H9 (cell line): ENCODE results near the gene GLI2. TPM values are rescaled to one million over a fixed set of nuclear protein-coding genes. Genes with fewer than 3 reads are reported as not detected.

Experiments used
- DNase-seq: peaks from one replicate; pipeline ENCODE4 v3.0.0-alpha.2; 2017
- H2AFZ ChIP-seq: one replicate; pipeline ENCODE4 v1.6.1; 2013; ENCODE audit warnings: mild to moderate bottlenecking, low read length, control low read depth, moderate library complexity
- H2AK5ac ChIP-seq: 2 replicates; pipeline ENCODE4 v1.6.1; 2013; ENCODE audit warnings: low read length, control low read depth, mixed read lengths; ENCODE audit not compliant: insufficient read length
- H2BK120ac ChIP-seq: one replicate; pipeline ENCODE4 v1.6.1; 2013; ENCODE audit warnings: low read depth, mild to moderate bottlenecking, low read length, control low read depth, inconsistent platforms; ENCODE audit not compliant: poor library complexity, severe bottlenecking
- H2BK12ac ChIP-seq: 2 replicates; pipeline ENCODE4 v1.6.1; 2013; ENCODE audit warnings: low read length, control low read depth, mixed read lengths, low read depth; ENCODE audit not compliant: insufficient read length
- H2BK15ac ChIP-seq: 2 replicates; pipeline ENCODE4 v1.6.1; 2013; ENCODE audit warnings: low read depth, low read length, control low read depth
- H2BK20ac ChIP-seq: one replicate; pipeline ENCODE4 v1.6.1; 2013; ENCODE audit warnings: low read depth, mild to moderate bottlenecking, low read length, control low read depth, inconsistent platforms; ENCODE audit not compliant: poor library complexity, severe bottlenecking
- H2BK5ac ChIP-seq: 2 replicates; pipeline ENCODE4 v1.6.1; 2013; ENCODE audit warnings: low read length, control low read depth, mixed read lengths; ENCODE audit not compliant: insufficient read length
- H3K14ac ChIP-seq: 2 replicates; pipeline ENCODE4 v1.6.1; 2013; ENCODE audit warnings: low read length, control low read depth; ENCODE audit not compliant: insufficient read depth
- H3K18ac ChIP-seq: 2 replicates; pipeline ENCODE4 v1.6.1; 2013; ENCODE audit warnings: low read depth, mild to moderate bottlenecking, mixed read lengths, low read length, control low read depth; ENCODE audit not compliant: insufficient read length
- H3K23ac ChIP-seq: 2 replicates; pipeline ENCODE4 v1.6.1; 2013; ENCODE audit warnings: low read length, control low read depth, mixed read lengths, low read depth; ENCODE audit not compliant: insufficient read length
- H3K23me2 ChIP-seq: 2 replicates; pipeline ENCODE4 v1.6.1; 2013; ENCODE audit warnings: low read depth, mild to moderate bottlenecking, mixed read lengths, low read length, control low read depth; ENCODE audit not compliant: insufficient read length, poor library complexity, severe bottlenecking
- H3K27ac ChIP-seq: 2 replicates; pipeline ENCODE4 v1.5.1; 2013; ENCODE audit warnings: low read length, control low read depth, mixed read lengths, low read depth; ENCODE audit not compliant: insufficient read length
- H3K27me3 ChIP-seq: 2 replicates; pipeline ENCODE4 v1.6.1; 2013; ENCODE audit warnings: low read length, control low read depth, inconsistent platforms; ENCODE audit not compliant: insufficient read depth
- H3K4ac ChIP-seq: 2 replicates; pipeline ENCODE4 v1.6.1; 2013; ENCODE audit warnings: low read depth, mild to moderate bottlenecking, control low read depth, inconsistent platforms, low read length, moderate library complexity
- H3K4me1 ChIP-seq: 2 replicates; pipeline ENCODE4 v1.6.1; 2013; ENCODE audit warnings: low read length, control low read depth, inconsistent platforms; ENCODE audit not compliant: insufficient read depth
- H3K4me2 ChIP-seq: 2 replicates; pipeline ENCODE4 v1.6.1; 2013; ENCODE audit warnings: low read length, control low read depth, mixed read lengths; ENCODE audit not compliant: insufficient read length, insufficient read depth
- H3K56ac ChIP-seq: 2 replicates; pipeline ENCODE4 v1.6.1; 2013; ENCODE audit warnings: low read depth, mild to moderate bottlenecking, mixed read lengths, low read length, control low read depth; ENCODE audit not compliant: insufficient read length
- H3K79me1 ChIP-seq: 2 replicates; pipeline ENCODE4 v1.6.1; 2013; ENCODE audit warnings: low read depth, mild to moderate bottlenecking, moderate library complexity, low read length, control low read depth, inconsistent platforms; ENCODE audit not compliant: insufficient read depth, poor library complexity, severe bottlenecking
- H3K79me2 ChIP-seq: 2 replicates; pipeline ENCODE4 v1.6.1; 2013; ENCODE audit warnings: low read length, control low read depth, inconsistent platforms; ENCODE audit not compliant: insufficient read depth
- H3K9ac ChIP-seq: 2 replicates; pipeline ENCODE4 v1.6.1; 2013; ENCODE audit warnings: low read length, control low read depth, mixed read lengths; ENCODE audit not compliant: insufficient read length; ENCODE audit errors: extremely low read depth
- H3K9me3 ChIP-seq: one replicate; pipeline ENCODE4 v1.6.1; 2013; ENCODE audit warnings: low read depth, low read length, inconsistent platforms; ENCODE audit not compliant: control insufficient read depth
- H3T11ph ChIP-seq: one replicate; pipeline ENCODE4 v1.6.1; 2013; ENCODE audit warnings: mild to moderate bottlenecking, low read length, control low read depth, inconsistent platforms
- H4K20me1 ChIP-seq: one replicate; pipeline ENCODE4 v1.6.1; 2013; ENCODE audit not compliant: control insufficient read depth, insufficient read length, insufficient read depth
- H4K5ac ChIP-seq: 2 replicates; pipeline ENCODE4 v1.6.1; 2013; ENCODE audit warnings: low read depth, mild to moderate bottlenecking, mixed read lengths, low read length, control low read depth; ENCODE audit not compliant: insufficient read length
- H4K8ac ChIP-seq: replicated peaks from 2 replicates; pipeline ENCODE4 v1.6.1; 2013; ENCODE audit warnings: low read length, control low read depth, mixed read lengths, low read depth; ENCODE audit not compliant: insufficient read length
- H4K91ac ChIP-seq: 2 replicates; pipeline ENCODE4 v1.6.1; 2013; ENCODE audit warnings: low read depth, mild to moderate bottlenecking, moderate library complexity, mixed read lengths, low read length, control low read depth; ENCODE audit not compliant: insufficient read length
- H3K27ac Mint-ChIP-seq, 3 experiments: 2 replicates in 2 of 3; 3 replicates in 1 of 3; pipeline ENCODE4 v1.8.0; 2020 to 2021; ENCODE audit warnings: mixed read lengths in 3 of 3, mild to moderate bottlenecking in 1 of 3, moderate library complexity in 1 of 3
- H3K27me3 Mint-ChIP-seq: 2 replicates; pipeline ENCODE4 v1.8.0; 2021; ENCODE audit warnings: low read depth, mild to moderate bottlenecking, moderate library complexity, mixed read lengths
- H3K36me3 Mint-ChIP-seq, 3 experiments: 2 replicates in 2 of 3; 3 replicates in 1 of 3; pipeline ENCODE4 v1.8.0; 2020 to 2021; ENCODE audit warnings: low read depth in 3 of 3, mixed read lengths in 3 of 3; ENCODE audit not compliant: insufficient read depth in 1 of 3
- H3K4me1 Mint-ChIP-seq, 2 experiments: 2 replicates each; pipeline ENCODE4 v1.8.0; 2020; ENCODE audit warnings: mixed read lengths in 2 of 2
- H3K4me3 Mint-ChIP-seq, 2 experiments: 2 replicates in 1 of 2; 3 replicates in 1 of 2; pipeline ENCODE4 v1.8.0; 2020 to 2021; ENCODE audit warnings: mild to moderate bottlenecking in 2 of 2, mixed read lengths in 2 of 2, moderate library complexity in 1 of 2
- H3K9me3 Mint-ChIP-seq, 2 experiments: 2 replicates in 1 of 2; 3 replicates in 1 of 2; pipeline ENCODE4 v1.8.0; 2020; ENCODE audit warnings: mild to moderate bottlenecking in 2 of 2, mixed read lengths in 2 of 2, moderate library complexity in 1 of 2
- CTCF ChIP-seq: fragments of 200-600 bp; sonication (generic); conservative IDR thresholded peaks from 3 replicates; pipeline ENCODE4 v1.8.0; 2021; ENCODE audit warnings: antibody characterized with exemption, mild to moderate bottlenecking
- WGBS: extraction: QIAGEN DNeasy Blood & Tissue Kit; methylation state at CpG from one replicate; pipeline ENCODE4 v1.1.7; 2013; ENCODE audit warnings: missing lambda C conversion rate, low lambda C conversion rate, mixed read lengths; ENCODE audit not compliant: insufficient read length; ENCODE audit errors: extremely low coverage; 5-methylcytosine and 5-hydroxymethylcytosine counted together
- total RNA-seq: library from RNA; stranded (reverse); gene quantifications from 2 replicates; pipeline ENCODE4 v1.2.1, GENCODE V29; 2021

GLI2 gene
- total RNA-seq, 1 experiment from 2014 or later, result 56.7 TPM

DNA sequence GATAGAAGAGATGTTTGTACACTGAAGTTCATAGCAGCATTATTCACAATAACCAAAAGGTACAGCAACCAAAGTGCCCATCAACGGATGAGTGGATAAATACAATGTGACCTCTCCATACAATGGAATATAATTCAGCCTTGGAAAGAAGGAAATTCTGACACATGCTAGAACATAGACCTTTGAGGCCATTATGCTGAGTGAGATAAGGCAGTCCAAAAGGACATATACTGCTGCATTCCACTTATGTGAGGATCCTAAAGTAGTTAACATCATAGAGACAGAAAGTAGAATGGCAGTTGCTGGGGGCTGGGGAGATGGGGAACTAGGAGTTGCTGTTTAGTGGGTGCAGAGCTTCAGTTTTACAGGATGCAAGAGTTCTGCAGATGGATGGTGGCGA is 38.2 kb upstream of the GLI2 start:
- Histone ChIP-seq H3K18ac (no peak overlapping the region), H3K56ac (no peak overlapping the region), H3K4ac (no peak overlapping the region), H3K9me3 (no peaks in the 10 kb centered on the region), H2BK15ac (no peak overlapping the region), H2BK12ac (no peak overlapping the region), H4K8ac (no peak overlapping the region), H3K4me1 (no peaks in the 10 kb centered on the region; the same call in 1 of the 2 replicates), H3T11ph (no peak overlapping the region), H2BK5ac (no peak overlapping the region), H4K20me1 (no peaks in the 10 kb centered on the region), H2AFZ (no peak overlapping the region), H3K23me2 (no peaks in the 10 kb centered on the region), H4K5ac (no peak overlapping the region), H2AK5ac (no peak overlapping the region), H3K27ac (no peak overlapping the region), H2BK120ac (no peak overlapping the region), H3K9ac (no peak overlapping the region), H2BK20ac (no peak overlapping the region), H4K91ac (no peak overlapping the region), H3K79me2 (no peaks in the 10 kb centered on the region), H3K14ac (no peak overlapping the region), H3K23ac (no peak overlapping the region), H3K4me2 (no peak overlapping the region), H3K79me1 (no peaks in the 10 kb centered on the region), H3K27me3 (no peaks in the 10 kb centered on the region; the same call in 1 of the 2 replicates)
- H3K4me1 Mint-ChIP-seq, result peaks cover 40 to 47% of the 10 kb centered on the region in 2 experiments
- no peak overlapping the region for H3K4me3 Mint-ChIP-seq
- no peak overlapping the region for H3K27ac Mint-ChIP-seq
- TF ChIP-seq CTCF, result no peak
- no CpG with 5 or more reads among the region's 2 CpGs for WGBS
- H3K36me3 Mint-ChIP-seq, result no peaks in the 10 kb centered on the region; a peak in 1 of 7 replicates
- no peak for DNase-seq
- H3K27me3 Mint-ChIP-seq, result peaks cover 68% of the 10 kb centered on the region
- no peaks in the 10 kb centered on the region; a peak in 1 of 5 replicates for H3K9me3 Mint-ChIP-seq
